Midbrain (tissue), 1 donor: ENCODE data around the gene WWOX.

ENCODE experiments used
- DNase-seq: peaks from one replicate; lab custom pipeline; 2025; lab: John Stamatoyannopoulos, UW

Gene WWOX

DNA sequence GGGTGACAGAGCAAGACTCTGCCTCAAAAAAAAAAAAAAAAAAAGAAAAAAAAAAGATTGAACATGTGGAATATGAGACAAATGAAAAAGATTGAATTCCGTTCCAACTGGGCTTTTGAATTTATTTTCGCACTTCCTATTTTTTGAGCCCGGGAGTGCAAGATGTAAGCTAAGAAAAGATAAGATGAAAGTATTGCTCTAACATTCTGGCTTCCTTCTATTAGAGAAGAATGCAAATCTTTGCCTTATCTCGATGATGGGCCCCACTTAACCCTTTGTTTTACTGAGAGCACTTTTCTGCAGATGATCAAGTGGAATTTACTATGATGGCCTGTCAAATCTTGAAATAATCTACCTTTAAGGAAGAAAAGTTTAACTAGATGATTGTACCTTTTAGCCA, 96.3 kb downstream of the WWOX start:
- DNase-seq, result no peak

DNA sequence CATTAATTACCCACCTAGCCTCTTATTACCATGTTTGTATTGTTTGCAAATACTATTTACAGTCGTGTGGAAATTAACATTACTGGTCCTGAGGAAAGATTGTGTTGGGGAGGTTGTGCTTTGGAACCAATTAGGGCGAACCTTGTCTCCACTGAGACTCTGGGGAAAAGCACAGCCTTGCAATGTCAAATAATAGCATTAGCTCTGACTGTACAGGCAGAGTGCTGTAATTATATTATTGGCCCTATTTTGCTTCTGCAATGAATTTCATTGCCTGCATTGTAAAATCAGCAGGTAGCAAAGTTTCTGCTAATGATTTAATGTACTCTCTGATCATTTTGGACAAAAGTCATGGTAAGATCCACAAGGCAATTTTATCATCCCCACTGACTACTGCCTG, 97.0 kb downstream of the WWOX start:
- DNase-seq, result no peak

DNA sequence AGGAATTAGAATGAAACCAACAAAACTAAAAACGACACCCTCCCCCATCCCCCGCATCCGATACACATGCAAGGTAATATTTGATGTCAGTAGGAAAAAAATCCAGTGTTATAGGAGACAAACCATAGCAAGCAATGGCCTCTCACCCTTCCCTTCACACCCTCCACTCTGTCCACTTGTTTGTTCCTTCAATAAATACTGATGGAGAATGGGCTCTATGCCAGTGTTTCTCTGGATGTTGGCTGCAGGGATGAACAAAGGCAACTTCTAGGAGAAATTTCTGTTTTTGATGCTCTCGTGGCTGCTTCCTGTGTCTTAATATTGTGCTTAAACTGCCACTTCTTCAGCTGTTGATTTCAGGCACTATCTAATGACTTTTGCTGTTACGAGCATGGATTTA, 98.8 kb downstream of the WWOX start:
- DNase-seq, result peak; percentile 34

DNA sequence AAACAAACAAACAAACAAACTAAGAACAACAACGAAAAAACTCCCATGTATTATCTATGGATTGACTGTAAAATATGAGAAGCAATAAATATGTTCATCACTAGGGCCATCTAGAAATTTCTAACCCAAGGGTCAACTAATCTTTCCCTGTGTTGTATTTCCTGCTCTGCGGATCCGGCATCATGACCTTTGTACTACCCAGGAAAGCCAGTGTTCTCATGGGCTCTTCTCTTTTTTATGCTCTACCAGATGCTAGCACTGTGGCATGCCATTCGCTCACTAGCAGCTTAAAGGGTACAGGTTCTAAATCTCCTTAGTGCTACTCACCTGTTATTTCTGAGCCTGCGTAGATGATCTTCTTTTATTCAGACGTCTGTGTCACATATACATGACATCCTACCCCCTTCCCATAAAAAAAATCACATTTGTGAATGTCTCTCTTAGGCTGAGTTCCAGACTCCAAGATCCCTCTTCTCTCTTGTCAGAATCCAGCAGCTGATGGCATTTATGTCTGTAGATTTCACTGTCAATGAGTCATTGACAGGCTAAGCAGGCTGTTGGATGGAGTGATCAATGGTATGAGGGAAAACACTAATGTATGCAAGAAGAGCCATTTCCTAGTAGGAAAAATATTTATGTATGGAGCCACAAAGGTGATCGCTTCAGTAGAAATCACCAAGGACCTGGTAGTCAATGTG, 100.0 kb downstream of the WWOX start:
- no peak for DNase-seq

DNA sequence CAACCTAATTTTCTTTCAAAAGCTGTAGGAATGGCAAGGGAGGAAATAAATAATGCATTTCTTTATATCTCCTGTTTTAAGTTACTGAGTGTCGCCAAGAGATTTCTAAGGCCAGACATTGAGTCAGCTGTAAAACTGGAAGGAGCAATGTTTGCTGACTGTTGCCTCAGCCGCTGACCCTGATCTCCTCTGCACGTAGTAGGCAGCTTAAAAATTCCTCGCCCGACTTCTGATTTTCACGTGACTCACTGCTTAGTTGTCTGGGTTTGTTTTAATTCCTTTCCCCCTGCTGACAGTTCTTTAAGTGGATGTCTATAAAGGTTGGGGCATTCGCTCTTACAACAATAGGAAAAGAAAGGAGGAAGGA, 100.6 kb downstream of the WWOX start:
- DNase-seq, result no peak

DNA sequence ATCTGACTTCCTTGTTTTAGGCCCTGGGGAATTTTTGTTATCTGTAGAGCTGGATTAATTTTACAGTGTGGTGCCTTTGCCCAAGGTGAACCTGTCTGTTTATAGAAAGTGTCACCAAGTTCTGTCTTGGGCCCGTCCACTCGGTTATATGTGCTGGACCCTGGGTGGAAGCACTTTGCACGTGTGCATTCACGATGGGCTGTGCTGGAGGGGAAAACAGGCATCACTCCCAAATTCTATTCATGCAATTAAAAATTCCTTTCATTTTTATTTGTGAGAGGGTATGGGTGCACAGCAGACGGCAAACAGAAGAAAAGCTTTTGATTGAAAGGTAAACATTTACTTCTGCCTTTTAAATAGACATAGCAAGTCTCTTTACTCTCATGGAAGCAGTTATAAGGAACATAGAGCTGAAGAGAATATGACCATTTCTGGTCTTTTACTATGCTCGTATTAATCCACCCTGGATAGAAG, 101.2 kb downstream of the WWOX start:
- DNase-seq, result no peak

DNA sequence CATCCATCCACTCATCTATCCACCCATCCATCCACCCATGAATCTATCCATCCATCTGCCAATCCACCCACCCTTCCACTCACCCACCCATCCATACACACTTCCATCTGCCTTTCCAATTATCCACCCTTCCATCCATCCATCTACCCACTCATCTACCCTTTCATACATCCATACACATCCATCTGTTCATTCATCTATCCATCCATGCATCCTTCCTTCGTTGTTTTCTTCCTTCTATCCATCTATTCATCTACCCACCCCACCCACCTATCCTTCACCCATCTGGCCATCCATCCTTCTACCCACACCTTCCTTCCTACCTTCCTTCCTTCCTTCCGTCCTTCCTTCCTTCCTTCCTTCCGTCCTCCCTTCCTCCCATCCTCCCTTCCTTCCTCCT, 106.1 kb downstream of the WWOX start:
- no peak for DNase-seq

DNA sequence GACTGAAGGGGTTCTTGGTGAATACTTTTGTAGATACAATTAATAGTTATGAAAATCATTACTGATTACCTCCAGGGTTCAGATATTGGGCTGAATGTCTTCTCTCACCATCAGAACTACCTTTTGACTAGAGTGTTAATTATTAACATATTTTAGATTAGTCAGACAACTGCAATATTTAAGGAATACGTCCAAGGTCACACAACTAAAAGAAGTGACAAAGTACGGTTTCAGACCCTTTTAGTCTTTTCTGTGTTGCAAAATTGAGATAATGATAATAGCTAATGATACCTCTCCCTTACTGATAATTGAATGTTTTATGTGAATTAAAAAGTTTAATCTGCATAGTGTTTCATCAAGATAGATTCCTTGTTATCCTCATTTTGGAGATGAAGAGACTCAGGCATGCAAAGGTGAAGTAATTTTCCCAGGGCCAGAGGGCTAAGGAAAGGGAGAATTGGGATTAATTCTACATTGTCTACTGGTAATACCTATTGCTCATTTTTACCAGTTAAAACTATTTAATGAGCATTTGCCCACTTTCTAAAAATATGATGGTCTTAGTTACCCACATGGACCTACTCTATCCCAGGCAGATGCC, 107.3 kb downstream of the WWOX start:
- DNase-seq, result no peak

DNA sequence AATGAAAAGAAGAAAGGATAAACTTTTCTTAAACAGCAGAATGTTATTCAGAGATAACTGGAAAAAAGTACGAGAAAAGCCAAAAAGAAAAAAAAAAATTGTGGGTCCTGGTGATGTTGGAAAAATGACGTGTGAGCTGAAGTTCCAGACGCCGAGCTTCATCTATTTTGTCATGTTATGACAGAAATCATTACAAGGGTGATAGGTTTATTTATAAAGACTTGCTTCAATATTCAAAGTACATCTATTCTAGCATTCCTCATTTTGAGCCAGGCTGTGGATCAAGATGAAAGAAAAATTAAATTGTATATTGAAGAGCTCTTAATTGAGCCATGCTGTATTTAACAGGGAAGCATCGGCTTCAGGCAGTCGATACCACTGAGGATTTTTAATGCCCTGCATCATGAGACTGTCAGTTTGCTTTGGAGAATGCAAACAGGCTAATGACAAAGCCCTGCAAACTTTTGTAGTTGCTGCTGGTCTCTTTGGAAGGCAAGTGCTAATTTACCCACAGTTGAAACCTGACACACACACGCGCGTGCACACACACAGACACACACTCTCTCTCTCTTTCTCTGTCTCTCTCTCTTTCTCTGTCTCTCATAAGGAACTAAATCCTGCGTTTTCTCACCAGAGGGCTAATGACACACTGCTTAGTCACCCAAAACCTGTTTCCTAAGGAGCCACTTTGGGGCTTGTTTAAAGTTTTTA, 110.7 kb downstream of the WWOX start:
- DNase-seq, result no peak

DNA sequence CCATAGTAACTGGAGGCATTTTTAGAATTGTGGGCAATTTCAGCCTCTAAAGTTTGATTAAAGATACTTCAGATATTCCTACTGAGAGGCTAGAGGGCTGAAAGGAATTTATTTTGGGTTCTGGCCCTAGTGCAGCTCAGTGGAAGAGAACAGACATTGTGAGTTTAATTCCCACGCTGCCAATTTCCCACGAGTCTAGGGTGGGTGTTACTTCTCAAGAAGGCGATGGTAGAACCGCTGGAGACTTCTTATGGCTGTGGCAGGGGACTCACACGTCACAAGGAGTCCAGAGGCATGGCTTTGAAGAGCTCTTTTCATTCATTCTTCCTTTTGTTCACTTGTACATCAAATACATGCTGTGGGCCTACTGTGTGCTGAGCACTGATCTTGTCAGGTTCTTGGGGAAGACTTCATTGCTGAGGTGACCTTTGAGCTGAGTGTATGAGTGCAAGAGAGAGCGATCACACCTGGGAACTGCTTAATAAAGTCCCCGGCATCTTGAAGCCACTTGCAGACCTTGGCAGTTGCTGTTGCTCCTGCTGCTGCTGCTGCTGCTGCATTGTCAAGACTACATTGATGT, 111.7 kb downstream of the WWOX start:
- DNase-seq, result no peak

DNA sequence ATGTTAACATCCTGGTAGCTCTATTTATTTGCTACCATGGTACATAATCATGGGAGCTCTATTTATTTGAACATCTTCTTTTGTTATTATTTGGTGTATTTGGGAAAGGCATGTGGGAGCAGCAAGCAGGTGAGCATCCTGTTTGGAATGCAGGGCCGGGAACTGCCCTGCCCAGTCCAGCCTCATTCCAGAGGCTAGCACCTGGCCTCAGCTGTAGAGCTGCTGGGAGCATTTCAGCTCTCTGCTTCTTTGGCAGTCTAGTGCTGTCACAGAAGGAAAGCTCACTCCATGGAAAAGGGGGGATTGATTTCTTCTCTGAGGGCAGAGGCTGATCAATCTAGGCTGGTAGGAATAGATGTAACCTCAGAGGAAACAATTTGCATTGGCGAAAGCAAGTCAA, 112.5 kb downstream of the WWOX start:
- no peak for DNase-seq

DNA sequence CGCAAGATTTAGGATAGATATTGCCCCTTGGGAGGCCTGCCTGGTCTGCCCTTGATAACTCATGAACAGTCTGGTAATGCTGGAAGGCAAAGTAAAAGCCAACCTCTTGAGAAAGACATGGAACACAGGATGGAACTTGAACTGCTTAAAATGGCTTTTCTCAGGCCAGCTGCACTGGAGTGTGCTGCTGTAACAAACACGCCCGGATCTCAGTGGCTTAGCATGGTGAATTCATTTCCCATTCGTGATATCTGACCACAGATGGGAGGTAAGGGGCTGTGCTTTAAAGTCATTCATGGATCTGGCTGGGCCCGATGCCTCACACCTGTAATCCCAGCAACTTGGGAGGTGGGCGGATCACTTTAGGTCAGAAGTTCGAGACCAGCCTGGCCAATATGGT, 113.2 kb downstream of the WWOX start:
- no peak for DNase-seq

DNA sequence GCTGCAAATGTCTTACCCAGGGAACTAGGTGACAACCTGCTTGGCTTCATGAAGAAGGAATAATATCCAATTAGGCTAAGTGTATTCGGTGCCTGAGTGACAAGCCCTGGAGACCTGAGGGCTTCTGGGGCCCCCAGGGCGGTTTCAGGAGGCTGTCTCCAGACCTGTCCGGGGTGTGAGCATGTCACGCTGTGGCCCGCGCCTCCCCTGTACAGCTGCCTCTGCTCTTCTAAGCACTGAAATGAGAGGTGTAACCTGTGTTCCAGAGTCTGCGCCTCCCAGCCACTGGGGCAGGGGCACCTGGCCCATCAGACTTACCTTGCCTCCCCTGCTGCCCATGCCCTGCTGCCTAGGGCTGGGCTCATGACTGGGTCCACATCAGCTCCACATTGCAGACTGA, 114.3 kb downstream of the WWOX start:
- DNase-seq, result no peak

DNA sequence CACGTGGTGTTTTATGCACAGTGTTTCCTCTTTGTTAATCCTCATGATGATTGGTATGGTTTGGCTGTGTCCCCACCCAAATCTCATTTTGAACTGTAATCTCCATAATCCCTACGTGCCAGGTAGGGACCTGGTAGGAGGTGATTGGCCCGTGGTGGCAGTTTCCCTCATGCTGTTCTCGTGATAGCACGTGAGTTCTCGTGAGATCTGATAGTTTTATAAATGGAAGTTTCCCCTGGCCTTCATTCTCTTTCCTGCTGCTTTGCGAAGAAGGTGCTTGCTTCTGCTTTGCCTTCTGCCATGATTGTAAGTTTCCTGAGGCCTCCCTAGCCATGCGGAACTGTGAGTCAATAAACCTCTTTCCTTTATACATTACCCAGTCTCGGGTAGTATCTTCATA, 115.8 kb downstream of the WWOX start:
- DNase-seq, result no peak

DNA sequence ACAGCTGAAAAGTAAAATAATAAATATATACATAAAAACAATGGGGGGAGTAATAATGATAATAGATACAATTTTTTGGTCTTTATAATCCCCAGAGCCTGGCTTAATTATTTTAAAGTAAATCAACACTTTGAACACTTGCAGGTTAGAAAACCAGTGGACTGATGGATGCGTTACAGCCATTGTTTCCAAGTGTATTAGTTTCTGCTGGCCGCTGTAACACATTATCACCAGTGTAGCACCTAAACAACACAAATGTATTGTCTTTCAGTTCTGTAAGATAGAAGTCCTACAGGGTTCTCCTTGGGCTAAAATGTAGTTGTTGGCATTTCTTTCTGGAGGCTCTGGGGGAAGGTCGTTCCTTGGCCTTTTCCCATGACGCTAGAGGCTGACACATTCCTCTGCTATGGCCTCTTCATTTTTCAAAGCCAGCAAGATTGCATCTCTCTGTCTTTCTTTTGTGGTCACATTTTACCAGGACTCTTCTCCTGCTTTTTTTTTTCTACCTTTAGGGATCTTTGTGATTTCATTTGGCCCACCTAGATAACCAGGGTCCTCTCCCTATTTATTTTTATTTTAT, 116.8 kb downstream of the WWOX start:
- DNase-seq, result no peak

DNA sequence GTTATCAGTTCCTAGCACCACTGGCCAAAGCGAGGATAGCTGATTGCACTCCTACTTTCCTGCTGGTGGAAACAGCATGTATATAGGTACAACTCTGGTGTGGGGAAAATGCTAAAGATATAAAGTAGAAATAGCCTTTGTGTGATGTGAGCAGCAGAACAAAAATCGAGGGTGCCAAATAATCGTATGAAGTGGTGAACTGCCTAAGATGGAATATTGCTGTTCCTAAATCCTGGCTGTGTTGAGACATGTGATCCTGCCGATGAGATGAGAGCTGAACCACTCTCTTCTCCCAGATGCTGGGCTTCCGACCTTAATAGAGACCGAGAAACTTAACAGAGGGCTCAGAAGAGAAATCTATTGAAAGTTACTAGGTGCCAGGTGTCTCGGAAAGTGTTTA, 117.8 kb downstream of the WWOX start:
- DNase-seq, result no peak

DNA sequence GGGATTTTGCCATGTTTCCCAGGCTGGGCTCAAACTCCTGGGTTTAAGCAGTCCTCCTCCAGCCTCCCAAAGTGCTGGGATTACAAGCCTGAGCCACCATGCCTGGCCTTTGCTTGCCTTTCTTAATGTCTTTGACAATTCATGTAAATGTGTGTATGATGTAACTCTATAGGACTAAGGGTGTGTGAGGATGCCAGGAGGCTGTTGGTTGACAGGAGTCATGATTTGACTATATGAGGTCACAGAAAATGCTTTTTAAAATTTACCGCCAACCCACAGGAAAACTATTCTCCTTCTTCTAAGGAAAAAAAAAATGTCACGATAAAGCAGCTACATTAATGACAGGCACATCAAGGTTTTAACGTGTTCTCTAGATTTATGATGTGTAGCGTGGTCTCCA, 118.8 kb downstream of the WWOX start:
- no peak for DNase-seq

DNA sequence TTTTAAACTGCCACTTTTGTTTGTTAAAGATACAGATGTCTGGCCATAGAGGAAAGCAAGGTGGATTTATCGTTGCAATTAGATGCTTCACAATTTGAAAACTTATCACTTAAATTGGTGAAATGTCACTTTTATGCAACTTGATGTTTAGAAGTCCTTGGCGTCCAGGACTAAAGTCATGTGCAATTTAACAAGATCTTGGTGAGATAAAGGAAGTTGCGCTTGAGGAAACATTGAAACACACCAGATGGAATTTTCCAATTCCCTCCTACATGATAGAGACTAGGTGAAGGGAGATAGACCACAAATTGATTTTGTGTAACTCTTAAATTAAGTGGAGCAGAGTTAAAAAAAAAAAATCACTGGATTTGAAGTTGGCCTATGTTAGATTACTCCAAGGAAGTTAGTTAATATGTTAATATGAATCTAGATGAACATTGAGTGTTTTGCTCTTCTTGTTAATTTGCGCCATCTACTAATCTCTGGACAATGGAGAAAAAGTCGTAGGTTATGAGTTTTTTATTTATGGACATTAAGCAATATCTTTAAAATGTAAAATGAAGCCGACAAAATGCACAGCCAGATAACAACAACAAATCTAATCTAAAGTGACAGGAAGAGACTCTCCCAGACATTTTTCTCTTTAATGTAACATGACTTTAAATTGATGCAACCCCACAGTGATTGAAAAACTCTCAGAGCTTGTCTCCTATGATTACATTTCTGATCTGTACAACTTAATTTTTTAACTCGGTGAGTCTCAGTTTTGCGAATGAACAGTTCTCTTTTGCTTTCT, 119.6 kb downstream of the WWOX start:
- DNase-seq, result no peak

DNA sequence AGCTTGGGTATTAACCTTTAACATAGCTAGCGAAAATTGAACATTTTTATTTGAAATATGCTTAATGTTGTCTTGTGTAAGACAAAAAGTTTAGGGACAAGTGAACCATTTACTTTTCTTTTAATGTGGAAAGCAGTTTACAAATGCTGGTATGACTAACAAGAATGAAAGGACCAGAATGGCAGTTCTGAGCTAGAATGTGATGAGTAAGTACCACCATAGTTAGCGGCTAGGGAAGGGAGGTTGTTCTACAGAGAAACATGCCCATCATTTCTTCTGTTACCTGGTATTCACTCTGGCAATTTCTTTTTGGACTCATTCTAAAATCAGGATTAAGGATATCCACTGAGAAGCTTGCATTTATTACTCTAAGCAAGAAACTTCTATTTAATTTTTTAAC, 121.1 kb downstream of the WWOX start:
- DNase-seq, result no peak

DNA sequence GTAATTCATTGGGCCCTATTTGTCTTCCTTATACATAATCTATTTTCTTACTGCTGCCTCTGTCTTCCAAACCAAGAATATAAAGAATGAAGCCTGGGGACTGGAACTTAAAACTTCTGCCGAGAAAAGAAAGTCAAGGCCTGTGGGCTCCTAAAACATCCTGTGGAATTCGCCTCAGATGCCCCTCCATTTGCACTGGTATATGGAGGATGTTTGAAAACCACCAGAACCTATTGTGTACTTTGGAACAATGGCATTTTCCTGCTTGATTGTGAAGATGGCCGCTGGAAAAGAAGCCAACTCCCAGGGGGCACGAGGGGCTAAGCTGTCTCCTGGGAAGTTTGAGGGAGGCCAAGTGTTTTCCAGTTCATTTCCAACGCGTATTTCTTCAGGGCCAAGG, 122.4 kb downstream of the WWOX start:
- DNase-seq, result no peak

DNA sequence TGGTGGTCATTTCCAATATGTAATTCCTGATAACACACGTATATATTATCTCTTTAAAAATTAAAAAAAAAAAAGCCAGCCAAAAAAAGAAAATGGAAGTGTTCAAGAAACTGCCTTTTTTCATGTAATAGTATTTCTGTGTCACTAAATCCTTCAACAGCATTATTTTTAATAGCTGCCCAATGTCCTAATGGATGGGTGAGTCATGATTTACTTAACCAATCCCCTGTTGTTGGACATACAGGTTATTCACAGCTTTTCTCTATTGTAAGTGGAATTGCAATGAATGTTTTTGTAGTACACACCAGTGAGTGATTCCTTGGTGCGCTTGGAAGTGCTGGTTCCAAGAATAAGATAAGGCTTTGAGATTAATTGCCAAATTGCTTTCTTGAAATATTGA, 124.9 kb downstream of the WWOX start:
- DNase-seq, result no peak

DNA sequence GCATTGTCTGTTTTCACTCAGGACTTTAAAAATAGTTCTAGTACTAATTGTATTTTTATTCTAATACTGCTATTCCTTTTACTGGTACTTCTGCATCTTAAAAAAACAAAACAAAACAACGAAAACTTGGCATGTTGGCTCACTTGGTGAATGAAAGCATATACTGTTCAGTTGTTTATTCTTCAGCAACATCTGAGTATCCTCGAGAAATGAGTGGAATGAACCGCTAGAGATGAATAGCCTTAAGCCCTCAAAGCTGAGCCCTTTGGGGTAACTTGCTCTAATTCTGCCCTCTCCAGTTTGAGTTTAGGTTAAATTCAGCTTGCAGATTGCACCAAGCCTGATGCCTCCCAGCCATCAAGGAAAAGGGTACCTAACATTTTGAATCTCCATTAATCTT, 126.5 kb downstream of the WWOX start:
- peak; percentile 23 for DNase-seq
